Measurements from ENCODE around the gene SEMA3F. TPM values are rescaled to one million over a fixed set of nuclear protein-coding genes. Genes with fewer than 3 reads are reported as not detected.

The SEMA3F gene
- total RNA-seq, 1 donor from 2014 or later, result 78.1 TPM

DNA sequence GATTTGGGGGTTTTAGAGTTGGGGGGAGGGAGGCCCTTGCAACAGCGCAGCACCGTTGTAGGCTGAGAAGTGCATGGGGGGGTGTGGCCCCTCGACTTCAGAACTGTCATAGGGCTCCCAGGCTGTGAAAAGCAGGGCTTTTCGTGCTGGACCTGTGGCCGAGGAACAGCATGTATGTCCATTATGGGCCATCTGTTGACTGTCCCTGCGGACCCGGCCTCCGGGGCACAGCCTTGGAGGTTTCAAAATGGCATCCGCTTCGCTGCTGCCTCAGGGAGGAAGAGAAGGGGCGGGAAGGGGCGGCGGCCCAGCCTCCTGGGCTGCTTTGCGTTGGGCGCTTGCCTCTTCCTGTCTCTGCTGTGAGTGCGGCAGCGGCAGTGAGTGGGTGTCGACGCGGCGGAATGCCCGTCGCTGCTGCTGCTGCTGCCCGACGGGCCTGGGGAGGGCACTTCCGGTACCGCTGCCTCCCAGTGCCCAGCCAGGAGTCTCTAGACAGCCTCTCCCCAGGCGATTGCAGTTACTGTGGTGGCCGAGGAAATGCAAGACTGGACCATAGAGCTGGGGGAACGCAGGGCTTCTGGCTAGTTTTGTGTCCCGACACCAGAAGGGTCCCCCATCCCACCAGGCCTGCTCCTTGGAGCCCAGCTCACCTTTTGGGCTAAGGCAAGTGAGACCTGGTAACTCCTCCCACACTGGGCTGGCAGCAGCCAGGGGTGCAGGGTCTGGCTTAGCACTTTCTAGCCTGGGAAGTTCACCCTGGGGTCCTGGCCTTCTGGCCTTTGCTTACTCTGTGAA lies 82.8 kb downstream of the SEMA3F start:
- DNase-seq (ENCODE audit: extremely low spot score in 2 of 2), result no peak
- Histone ChIP-seq H3K9me3 (no peaks in the 10 kb centered on the region), H3K27me3 (no peaks in the 10 kb centered on the region), H3K36me3 (no peaks in the 10 kb centered on the region), H3K27ac (peak overlapping the region; percentile 92), H3K4me1 (peaks cover 75% of the 10 kb centered on the region), H3K4me3 (peak overlapping the region; percentile 87 to 97)
- intact Hi-C loops (cut with DNase I), result no loop called here
- TF ChIP-seq POLR2A (IDR thresholded peaks at IDR 0.05) (peak in 1 of 2 donors; percentile 25), POLR2AphosphoS5 (IDR thresholded peaks at IDR 0.05; ENCODE audit: insufficient read depth in 1 of 2, low read depth in 1 of 2) (peak; percentile 48 to 71), CTCF (IDR thresholded peaks at IDR 0.05) (no peak)

GRCh38 chr3:50238549-50239026 lies 83.5 kb downstream of the SEMA3F start:
- TF ChIP-seq POLR2AphosphoS5 (IDR thresholded peaks at IDR 0.05; ENCODE audit: insufficient read depth in 1 of 2, low read depth in 1 of 2), result no peak
- no peak for TF ChIP-seq CTCF (IDR thresholded peaks at IDR 0.05)
- no peak for TF ChIP-seq POLR2A (IDR thresholded peaks at IDR 0.05)
- peak overlapping the region; percentile 92 for H3K27ac ChIP-seq
- DNase-seq (ENCODE audit: extremely low spot score in 2 of 2), result no peak
- H3K9me3 ChIP-seq, result no peaks in the 10 kb centered on the region
- peak overlapping the region; percentile 87 to 97 for H3K4me3 ChIP-seq
- no peaks in the 10 kb centered on the region for H3K36me3 ChIP-seq
- no peaks in the 10 kb centered on the region for H3K27me3 ChIP-seq
- peaks cover 81% of the 10 kb centered on the region for H3K4me1 ChIP-seq
- intact Hi-C loops (cut with DNase I), result no loop called here

MicroRNA genes within 50 kb of the gene (microRNA counts, 767-probe panel; counts per million panel counts)
- 238 to 261 counts per million in 2 donors for microRNA hsa-miR-566

Small RNA genes within 50 kb of the gene (microRNA-seq; reads per million reads assigned to microRNA genes)
- not detected for gene MIR566 (ENCODE audit: borderline number of aligned reads, borderline replicate concordance)
- not detected for gene MIR5787 (ENCODE audit: borderline number of aligned reads, borderline replicate concordance)

Small RNA genes within 50 kb of the gene (small RNA-seq; reads per million reads assigned to genes)
- gene MIR566 (not detected), gene MIR5787 (not detected)

Other genes with a start within 250 kb of the SEMA3F start
- 10.6 TPM for gene MON1A, start 225.5 kb upstream of the SEMA3F start, total RNA-seq
- 71.5 TPM for gene RBM6, start 215.2 kb upstream of the SEMA3F start, total RNA-seq
- 271 TPM for gene RBM5, start 66.4 kb upstream of the SEMA3F start, total RNA-seq
- gene GNAT1, start 36.3 kb downstream of the SEMA3F start, total RNA-seq, result not detected
- 2.0 TPM for gene SLC38A3, start 49.9 kb downstream of the SEMA3F start, total RNA-seq
- 244 TPM for gene GNAI2, start 80.9 kb downstream of the SEMA3F start, total RNA-seq
- gene SEMA3B, start 113.8 kb downstream of the SEMA3F start, total RNA-seq, result 32.9 TPM
- not detected for gene LSMEM2, start 123.8 kb downstream of the SEMA3F start, total RNA-seq
- gene IFRD2, start 137.1 kb downstream of the SEMA3F start, total RNA-seq, result 37.3 TPM
- 8.1 TPM for gene HYAL3, start 144.1 kb downstream of the SEMA3F start, total RNA-seq
- 10.1 TPM for gene NAA80, start 144.1 kb downstream of the SEMA3F start, total RNA-seq
- 17.7 TPM for gene HYAL1, start 148.2 kb downstream of the SEMA3F start, total RNA-seq
- gene HYAL2, start 167.4 kb downstream of the SEMA3F start, total RNA-seq, result 173 TPM
- 11.8 TPM for gene TUSC2, start 172.9 kb downstream of the SEMA3F start, total RNA-seq
- 69.0 TPM for gene RASSF1, start 185.5 kb downstream of the SEMA3F start, total RNA-seq
- gene ZMYND10, start 190.4 kb downstream of the SEMA3F start, total RNA-seq, result 0.74 TPM
- gene NPRL2, start 195.5 kb downstream of the SEMA3F start, total RNA-seq, result 17.2 TPM
- 11.5 TPM for gene CYB561D2, start 195.5 kb downstream of the SEMA3F start, total RNA-seq
- gene TMEM115, start 204.2 kb downstream of the SEMA3F start, total RNA-seq, result 51.1 TPM